NCI-H128 (cell line): Measurements from ENCODE around the gene N4BP2L2.

ENCODE experiments used
- DNase-seq: peaks from one replicate; lab custom pipeline; 2025; ENCODE audit not compliant: unreplicated experiment; lab: John Stamatoyannopoulos, UW

Gene N4BP2L2

GRCh38 chr13:32471187-32471922 lies 67.2 kb downstream of the N4BP2L2 start:
- DNase-seq = no peak

GRCh38 chr13:32468502-32469142 lies 70.0 kb downstream of the N4BP2L2 start:
- DNase-seq = no peak

GRCh38 chr13:32456591-32456990 lies 82.0 kb downstream of the N4BP2L2 start:
- DNase-seq = no peak

GRCh38 chr13:32455594-32455903 lies 83.0 kb downstream of the N4BP2L2 start:
- DNase-seq = no peak

- DNase-seq = no peak
Observed at GRCh38 chr13:32454886-32455593, 83.6 kb downstream of the N4BP2L2 start.

- no peak for DNase-seq
Observed at GRCh38 chr13:32453981-32454380, 84.6 kb downstream of the N4BP2L2 start.

GRCh38 chr13:32448972-32449371 lies 89.6 kb downstream of the N4BP2L2 start:
- no peak for DNase-seq

- DNase-seq = no peak
Observed at GRCh38 chr13:32447894-32448623, 90.5 kb downstream of the N4BP2L2 start.

- no peak for DNase-seq
Observed at GRCh38 chr13:32446773-32447465, 91.7 kb downstream of the N4BP2L2 start.

GRCh38 chr13:32446220-32446619 lies 92.4 kb downstream of the N4BP2L2 start:
- no peak for DNase-seq

- DNase-seq = no peak
Observed at GRCh38 chr13:32445461-32445860, 93.1 kb downstream of the N4BP2L2 start.

- DNase-seq = no peak
Observed at GRCh38 chr13:32443111-32443510, 95.5 kb downstream of the N4BP2L2 start.

- no peak for DNase-seq
Observed at GRCh38 chr13:32438871-32439270, 99.7 kb downstream of the N4BP2L2 start.

GRCh38 chr13:32432856-32433255 lies 105.7 kb downstream of the N4BP2L2 start:
- no peak for DNase-seq

GRCh38 chr13:32431361-32431760 lies 107.2 kb downstream of the N4BP2L2 start:
- no peak for DNase-seq

- no peak for DNase-seq
Observed at GRCh38 chr13:32430018-32430747, 108.4 kb downstream of the N4BP2L2 start.

GRCh38 chr13:32429433-32429909 lies 109.1 kb downstream of the N4BP2L2 start:
- DNase-seq = no peak

GRCh38 chr13:32428581-32429432 lies 109.8 kb downstream of the N4BP2L2 start:
- no peak for DNase-seq

- DNase-seq = no peak
Observed at GRCh38 chr13:32427852-32428580, 110.6 kb downstream of the N4BP2L2 start, which contains the start of gene N4BP2L1. Gene N4BP2L1, minus strand, starts transcription at chr13:32428130. Its CDS starts 48 bp downstream, at chr13:32428082.
